HCT116 (cell line): ENCODE data around the gene GRHL3. TPM values are rescaled to one million over a fixed set of nuclear protein-coding genes. Genes with fewer than 3 reads are reported as not detected.

Experiments
- ATAC-seq: fragments of 200-7000 bp; cut with Tn5 transposase; 2 replicates; pipeline ENCODE4 v1.9.1; 2020; ENCODE audit warnings: mild to moderate bottlenecking, moderate library complexity
- BruUV-seq: library from RNA; stranded (reverse); fragments of 400-500 nt; replicated peaks from 2 replicates; lab custom pipeline; 2021; lab: Mats Ljungman, UMichigan
- CTCF ChIA-PET: fragments of 300-600 bp; sonication (Branson Sonifier 250); formaldehyde crosslinking; loops from one replicate; lab custom pipeline; 2021; ENCODE audit warnings: antibody characterized with exemption; lab: Charles Lee
- POLR2A ChIA-PET: fragments of 300-600, 350-600 bp; sonication (Branson Sonifier 250); formaldehyde crosslinking; loops from one replicate; lab custom pipeline; 2021; ENCODE audit warnings: antibody characterized with exemption; lab: Charles Lee
- RAD21 ChIA-PET, 2 experiments: fragments of 300-600 bp; sonication (Branson Sonifier 250); formaldehyde crosslinking; loops; one replicate each; lab custom pipeline; 2023; ENCODE audit warnings: low total read pairs in 2 of 2; ENCODE audit not compliant: uncharacterized antibody in 2 of 2, unreplicated experiment in 2 of 2, low non-redundant PET in 1 of 2; lab: Charles Lee
- DNase-seq: peaks from one replicate; pipeline ENCODE4 v3.0.0-alpha.2; 2010; ENCODE audit warnings: low read depth, low spot score
- H2AFZ ChIP-seq: fragments of 200-600 bp; shearing (Covaris generic), sonication (generic); 2 replicates; pipeline ENCODE4 v1.6.1; 2017; ENCODE audit warnings: low read depth, mixed run types, mixed read lengths, antibody characterized with exemption, low read length; ENCODE audit not compliant: poor library complexity, severe bottlenecking
- H3K27ac ChIP-seq: 2 replicates; pipeline ENCODE4 v1.5.1; 2012; ENCODE audit warnings: low read depth, low read length
- H3K27me3 ChIP-seq: fragments of 200-600 bp; sonication (generic); 2 replicates; pipeline ENCODE4 v1.6.1; 2016; ENCODE audit warnings: mixed run types, low read length, mixed read lengths; ENCODE audit not compliant: insufficient read depth
- H3K36me3 ChIP-seq, 2 experiments: fragments of 200-500 bp in 1 of 2; fragments of 200-600 bp in 1 of 2; sonication (Bioruptor generic) in 1 of 2; sonication (generic) in 1 of 2; 2 replicates each; pipeline versions ENCODE4 v1.5.1 to v1.6.1; 2014 to 2016; ENCODE audit warnings: low read length in 2 of 2, inconsistent platforms in 1 of 2, mixed read lengths in 1 of 2, mixed run types in 1 of 2; ENCODE audit not compliant: insufficient read depth in 2 of 2, control insufficient read depth in 1 of 2
- H3K4me1 ChIP-seq, 2 experiments: fragments of 200-600 bp in 1 of 2; sonication (generic) in 1 of 2; 2 replicates each; pipeline versions ENCODE4 v1.5.1 to v1.6.1; 2012 to 2017; ENCODE audit warnings: low read length in 2 of 2, inconsistent platforms in 1 of 2, mild to moderate bottlenecking in 1 of 2, mixed read lengths in 1 of 2, mixed run types in 1 of 2, moderate library complexity in 1 of 2; ENCODE audit not compliant: insufficient read depth in 2 of 2, control insufficient read depth in 1 of 2
- H3K4me2 ChIP-seq: fragments of 200-600 bp; sonication (generic); 2 replicates; pipeline ENCODE4 v1.6.1; 2017; ENCODE audit warnings: mixed run types, low read length, mixed read lengths
- H3K4me3 ChIP-seq, 2 experiments: fragments of 200-600 bp in 1 of 2; sonication (generic) in 1 of 2; replicated peaks in 1 of 2; 2 replicates each; pipeline ENCODE4 v1.5.1; 2011 to 2016; ENCODE audit warnings: low read length in 2 of 2, control low read depth in 1 of 2, low read depth in 1 of 2, mild to moderate bottlenecking in 1 of 2, mixed read lengths in 1 of 2, mixed run types in 1 of 2
- H3K79me2 ChIP-seq: fragments of 200-600 bp; sonication (generic); 2 replicates; pipeline ENCODE4 v1.6.1; 2017; ENCODE audit warnings: mild to moderate bottlenecking, mixed run types, low read length, moderate library complexity, mixed read lengths; ENCODE audit not compliant: insufficient read depth
- H3K9ac ChIP-seq: fragments of 200-600 bp; sonication (generic); 2 replicates; pipeline ENCODE4 v1.6.1; 2016; ENCODE audit warnings: low read length, mixed read lengths
- H3K9me2 ChIP-seq: fragments of 200-600 bp; sonication (generic), shearing (Covaris generic); 2 replicates; pipeline ENCODE4 v1.6.1; 2017; ENCODE audit warnings: mixed run types, mild to moderate bottlenecking, moderate library complexity; ENCODE audit not compliant: insufficient read depth
- H3K9me3 ChIP-seq, 2 experiments: fragments of 200-500 bp in 1 of 2; fragments of 200-600 bp in 1 of 2; sonication (Bioruptor generic) in 1 of 2; sonication (generic) in 1 of 2; 2 replicates each; pipeline ENCODE4 v1.6.1; 2014 to 2017; ENCODE audit warnings: low read length in 2 of 2, mixed read lengths in 2 of 2, inconsistent platforms in 1 of 2, low read depth in 1 of 2, mild to moderate bottlenecking in 1 of 2, mixed run types in 1 of 2, moderate library complexity in 1 of 2; ENCODE audit not compliant: control insufficient read depth in 1 of 2, insufficient read depth in 1 of 2
- H4K20me1 ChIP-seq: fragments of 200-600 bp; sonication (generic), shearing (Covaris generic); 2 replicates; pipeline ENCODE4 v1.6.1; 2017; ENCODE audit warnings: mixed run types, mild to moderate bottlenecking, moderate library complexity; ENCODE audit not compliant: insufficient read depth
- CBX3 ChIP-seq: IDR thresholded peaks from 2 replicates; pipeline ENCODE4 v1.6.1; 2012; ENCODE audit warnings: low read depth
- CTCF ChIP-seq, 3 experiments: fragments of 200-600 bp in 1 of 3; sonication (generic) in 1 of 3; IDR thresholded peaks in 2 of 3; conservative IDR thresholded peaks in 1 of 3; 2 replicates each; pipeline ENCODE4 v1.5.1; 2012 to 2017; ENCODE audit warnings: low read depth in 2 of 3, low read length in 2 of 3, antibody characterized with exemption in 1 of 3, borderline replicate concordance in 1 of 3, control low read depth in 1 of 3, mild to moderate bottlenecking in 1 of 3, mixed read lengths in 1 of 3, mixed run types in 1 of 3, moderate library complexity in 1 of 3; ENCODE audit not compliant: insufficient read depth in 1 of 3
- EGR1 ChIP-seq: IDR thresholded peaks from 2 replicates; pipeline ENCODE4 v1.6.1; 2012; ENCODE audit warnings: low read depth
- EZH2 ChIP-seq: fragments of 200-600 bp; sonication (generic); IDR thresholded peaks from 2 replicates; pipeline ENCODE4 v1.6.1; 2017; ENCODE audit warnings: antibody characterized with exemption, mixed run types
- FOSL1 ChIP-seq: IDR thresholded peaks from 2 replicates; pipeline ENCODE4 v1.6.1; 2012; ENCODE audit warnings: low read depth
- SIN3A ChIP-seq: IDR thresholded peaks from 2 replicates; pipeline ENCODE4 v1.6.1; 2012; ENCODE audit warnings: low read depth
- SP1 ChIP-seq: IDR thresholded peaks from 2 replicates; pipeline ENCODE4 v1.6.1; 2012; ENCODE audit warnings: low read depth
- TCF7L2 ChIP-seq: IDR thresholded peaks from 2 replicates; pipeline ENCODE4 v1.7.0; 2011; ENCODE audit warnings: borderline replicate concordance, inconsistent platforms; ENCODE audit not compliant: insufficient read depth, insufficient read length; ENCODE audit errors: extremely low read depth
- ZBTB33 ChIP-seq: IDR thresholded peaks from 2 replicates; pipeline ENCODE4 v1.6.1; 2011; ENCODE audit warnings: mild to moderate bottlenecking, low read length, moderate library complexity; ENCODE audit not compliant: insufficient replicate concordance; ENCODE audit errors: extremely low read depth
- ZFX ChIP-seq: fragments of 450-650 bp; IDR thresholded peaks from 2 replicates; pipeline ENCODE4 v1.6.1; 2017
- intact Hi-C: fragments of 100-400 bp; cut with micrococcal nuclease; formaldehyde crosslinking; loops from 2 replicates; pipeline ENCODE4 v1.10.0; 2022
- total RNA-seq: library from RNA; stranded (reverse); gene quantifications from one replicate; pipeline ENCODE4 v1.2.1, GENCODE V29; 2021; ENCODE audit not compliant: unreplicated experiment

The GRHL3 gene
- total RNA-seq, 1 experiment from 2014 or later: 1.0 TPM

- Histone ChIP-seq H3K9me3 (no peaks in the 10 kb centered on the region), H3K27ac (no peak overlapping the region), H3K79me2 (no peaks in the 10 kb centered on the region), H3K36me3 (no peaks in the 10 kb centered on the region), H3K9ac (no peak overlapping the region), H3K9me2 (no peaks in the 10 kb centered on the region), H3K4me3 (no peak overlapping the region), H4K20me1 (no peaks in the 10 kb centered on the region), H2AFZ (no peak overlapping the region), H3K27me3 (0 out of 2 replicates have a peak, but pooled peaks cover 2% of the 10 kb centered on the region), H3K4me2 (no peak overlapping the region), H3K4me1 (peaks cover 9 to 24% of the 10 kb centered on the region in 2 experiments)
- no TSS peak for BruUV-seq
- no peak for DNase-seq
- intact Hi-C loops: no loop called here
- RAD21 ChIA-PET: no interaction called here
- CTCF ChIA-PET: interaction anchor here (1.2 kb wide), 1 partner anchor 10 kb away, joined by 3 read pairs; no protein-coding TSS in a partner anchor
- no peak for ATAC-seq
- POLR2A ChIA-PET: interaction anchor here (1.2 kb wide), 1 partner anchor 10 kb away, joined by 3 read pairs; no protein-coding TSS in a partner anchor
- TF ChIP-seq ZFX (no peak), CTCF (IDR thresholded peaks at IDR 0.05 in 2 of 3, conservative IDR thresholded peaks at IDR 0.05 in 1 of 3; ENCODE audit: borderline replicate concordance in 1 of 3, insufficient read depth in 1 of 3, low read depth in 2 of 3, low read length in 2 of 3) (no peak), SP1 (no peak), SIN3A (no peak)
- TF ChIP-seq, all 23 proteins: peak for 0
Observed at GRCh38 chr1:24298606-24299005, 20.6 kb upstream of the GRHL3 start.

- no peak for ATAC-seq
- Histone ChIP-seq H3K36me3 (no peaks in the 10 kb centered on the region), H3K4me1 (peaks cover 1 to 11% of the 10 kb centered on the region in 2 experiments; a peak in 3 of 4 replicates), H3K4me2 (no peak overlapping the region), H3K27me3 (0 out of 2 replicates have a peak, but pooled peaks cover 2% of the 10 kb centered on the region), H4K20me1 (no peaks in the 10 kb centered on the region), H3K4me3 (no peak overlapping the region), H3K9ac (no peak overlapping the region), H2AFZ (no peak overlapping the region), H3K9me2 (no peaks in the 10 kb centered on the region), H3K9me3 (no peaks in the 10 kb centered on the region), H3K27ac (no peak overlapping the region), H3K79me2 (no peaks in the 10 kb centered on the region)
- intact Hi-C loops: no loop called here
- ChIA-PET POLR2A (no interaction called here), CTCF (no interaction called here), RAD21 (no interaction called here)
- DNase-seq: no peak
- no TSS peak for BruUV-seq
- TF ChIP-seq EGR1 (no peak), CBX3 (no peak), ZFX (no peak), EZH2 (no peak), FOSL1 (no peak), TCF7L2 (no peak), ZBTB33 (no peak), CTCF (IDR thresholded peaks at IDR 0.05 in 2 of 3, conservative IDR thresholded peaks at IDR 0.05 in 1 of 3; ENCODE audit: borderline replicate concordance in 1 of 3, insufficient read depth in 1 of 3, low read depth in 2 of 3, low read length in 2 of 3) (no peak)
Observed at GRCh38 chr1:24299901-24300300, 19.3 kb upstream of the GRHL3 start.
